CD4-positive, alpha-beta T cell treated with Interleukin-21 for 1 hour (primary cell): Measurements from ENCODE around the gene KRT6A.
"Not testable (repeated sequence)": the region's sequence is repeated elsewhere in the genome, so short reads cannot be mapped to it uniquely, and the experiment has no call there.

Experiments
- DNase-seq: peaks from one replicate; pipeline ENCODE4 v3.0.0-alpha.2; 2020

The KRT6A gene

DNA sequence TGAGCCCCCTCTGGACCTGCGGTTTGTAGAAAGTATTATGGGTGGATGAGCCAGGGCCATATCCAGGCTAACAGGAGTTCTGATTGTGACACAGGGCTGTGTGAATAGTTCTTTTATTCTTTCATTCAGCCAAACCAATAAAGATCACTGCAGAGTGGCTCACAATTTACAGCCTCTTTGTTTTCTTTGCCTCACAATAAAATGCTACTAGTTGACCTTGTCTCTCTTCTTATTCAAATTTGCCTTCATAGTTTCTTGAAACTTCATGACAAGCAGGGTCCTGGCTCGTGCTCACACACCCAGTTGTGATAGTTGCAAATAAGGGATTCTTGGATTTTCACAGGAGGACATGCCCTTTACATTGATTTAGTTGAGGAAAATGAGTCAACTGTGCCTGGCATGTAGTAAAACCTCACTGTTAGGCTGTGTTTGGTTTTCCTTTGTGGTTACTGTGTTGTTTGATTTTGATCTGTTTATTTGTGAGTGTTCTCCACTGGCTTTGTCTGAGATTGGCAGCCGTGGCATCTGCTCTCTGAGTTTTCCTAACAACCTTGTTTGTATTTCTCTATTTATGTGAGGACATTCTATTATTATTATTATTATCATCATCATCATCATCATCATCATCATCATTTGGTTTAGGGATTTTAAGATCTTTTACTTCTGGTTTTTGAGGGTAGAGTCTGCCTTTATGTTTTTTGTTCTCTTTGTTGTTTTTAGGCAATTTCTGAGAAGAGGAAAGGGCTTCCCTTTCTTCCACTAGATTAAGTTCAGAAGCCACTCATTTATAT, 38.5 kb downstream of the KRT6A start:
- DNase-seq, result no peak

DNA sequence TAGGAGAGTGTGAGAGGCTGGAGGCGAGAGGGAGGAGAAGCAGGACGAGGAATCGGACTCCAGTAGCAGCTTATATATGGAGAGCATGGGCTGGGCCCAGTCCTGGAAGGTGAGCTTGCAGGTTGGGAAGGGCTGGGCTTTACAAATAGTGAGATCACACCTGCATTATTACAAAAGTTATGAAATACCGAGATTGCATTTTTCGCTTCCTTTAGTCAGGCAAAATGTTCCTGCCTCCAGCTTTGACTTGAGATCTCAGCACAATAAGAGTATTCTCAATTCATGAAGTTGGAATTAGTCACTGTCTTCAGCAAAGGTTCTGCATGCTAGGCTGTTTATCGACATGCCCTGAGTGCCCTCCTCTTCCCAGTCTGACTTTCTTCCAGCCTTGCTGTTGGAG, 41.0 kb downstream of the KRT6A start, which contains the start of gene KRT6B:
Gene KRT6B, minus strand, starts transcription at position 46 of the 400 bp plus-strand sequence. CDS start 68 bp downstream, outside the sequence.
- no peak for DNase-seq

DNA sequence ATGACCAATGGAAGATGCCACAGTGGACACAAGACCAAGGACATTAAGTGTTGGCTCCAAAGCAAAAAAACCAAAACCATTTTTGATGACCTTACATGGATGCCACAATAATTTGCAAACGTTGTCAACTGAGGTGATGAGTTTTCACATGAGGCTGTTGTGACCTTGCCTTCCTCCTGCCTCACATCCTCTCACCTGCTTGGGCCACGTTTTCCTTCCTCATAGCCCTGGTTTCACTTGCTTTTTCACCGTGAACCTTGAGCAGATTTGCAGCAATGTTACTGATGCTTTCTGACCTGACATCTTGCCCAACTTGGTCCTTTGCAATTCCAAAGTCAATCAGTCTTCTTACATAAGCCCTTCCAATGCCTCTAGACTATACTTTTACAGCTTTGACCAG, 44.8 kb downstream of the KRT6A start:
- no peak for DNase-seq

DNA sequence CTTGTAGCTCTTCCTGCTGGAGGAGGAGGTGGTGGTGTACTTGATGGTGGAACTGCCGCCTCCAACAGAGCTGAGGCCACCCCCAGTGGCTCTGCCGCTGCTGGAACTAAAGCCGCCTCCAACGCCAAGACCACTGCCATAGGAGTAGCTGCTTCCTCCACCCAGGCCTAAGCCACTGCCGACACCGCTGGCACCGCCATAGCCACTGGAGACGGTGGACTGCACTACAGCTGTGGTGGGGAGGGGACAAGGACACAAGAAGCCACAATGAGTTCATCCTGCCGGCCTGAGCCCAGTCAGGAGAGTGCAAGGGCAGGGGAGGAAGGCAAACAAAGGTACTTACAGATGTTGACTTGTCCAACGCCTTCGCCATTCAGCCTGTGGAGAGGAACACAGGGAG, 45.9 kb downstream of the KRT6A start:
- not testable (repeated sequence) for DNase-seq

DNA sequence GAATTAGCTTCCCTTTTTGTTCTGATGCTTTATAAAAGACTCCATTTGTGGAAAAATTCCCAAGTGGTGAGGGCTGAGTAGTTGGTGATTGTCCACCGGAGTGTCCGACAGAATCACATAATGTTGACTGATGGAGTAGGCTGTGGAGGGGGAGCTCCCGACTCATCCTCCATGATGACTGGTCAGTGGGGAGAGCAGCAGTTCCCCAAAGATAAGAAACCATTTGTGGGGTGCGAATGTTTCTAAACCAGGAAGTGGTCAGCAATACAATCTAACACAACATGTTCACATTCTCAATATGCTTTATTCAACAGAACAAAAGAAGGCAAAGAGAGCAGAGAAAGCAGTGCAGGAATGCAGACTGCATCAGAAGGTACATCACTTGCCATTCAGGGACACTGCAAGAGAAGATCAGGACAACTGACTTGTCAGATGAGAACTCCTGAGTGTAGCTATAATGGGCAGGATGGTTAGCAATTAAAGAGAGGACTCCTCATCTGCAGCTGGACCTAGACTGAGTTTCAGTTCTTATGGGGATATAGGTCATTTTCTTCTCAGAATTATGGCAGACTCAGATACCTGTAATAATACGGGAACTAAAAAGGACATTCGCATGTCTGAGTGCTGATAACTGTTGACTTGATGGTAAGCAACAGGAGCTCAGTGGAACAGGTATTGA, 46.6 kb downstream of the KRT6A start:
- no peak for DNase-seq

DNA sequence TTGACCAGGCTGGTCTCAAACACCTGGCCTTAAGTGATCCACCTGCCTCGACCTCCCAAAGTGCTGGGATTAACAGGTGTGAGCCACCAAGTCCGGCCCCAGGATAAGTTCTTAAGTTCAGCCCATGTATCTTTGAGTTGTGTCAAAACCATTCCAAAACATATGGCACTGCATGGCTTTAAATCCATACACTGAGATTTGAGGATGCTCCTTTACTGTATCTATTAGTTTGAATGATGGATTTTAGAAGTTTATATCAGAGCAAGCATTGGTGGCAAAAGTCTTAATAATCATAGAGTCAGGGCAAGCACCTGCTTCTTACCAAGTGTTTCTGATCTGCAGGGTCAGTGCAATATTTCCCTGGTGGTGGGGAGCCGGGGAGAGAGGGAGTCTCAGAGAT, 47.2 kb downstream of the KRT6A start:
- no peak for DNase-seq

DNA sequence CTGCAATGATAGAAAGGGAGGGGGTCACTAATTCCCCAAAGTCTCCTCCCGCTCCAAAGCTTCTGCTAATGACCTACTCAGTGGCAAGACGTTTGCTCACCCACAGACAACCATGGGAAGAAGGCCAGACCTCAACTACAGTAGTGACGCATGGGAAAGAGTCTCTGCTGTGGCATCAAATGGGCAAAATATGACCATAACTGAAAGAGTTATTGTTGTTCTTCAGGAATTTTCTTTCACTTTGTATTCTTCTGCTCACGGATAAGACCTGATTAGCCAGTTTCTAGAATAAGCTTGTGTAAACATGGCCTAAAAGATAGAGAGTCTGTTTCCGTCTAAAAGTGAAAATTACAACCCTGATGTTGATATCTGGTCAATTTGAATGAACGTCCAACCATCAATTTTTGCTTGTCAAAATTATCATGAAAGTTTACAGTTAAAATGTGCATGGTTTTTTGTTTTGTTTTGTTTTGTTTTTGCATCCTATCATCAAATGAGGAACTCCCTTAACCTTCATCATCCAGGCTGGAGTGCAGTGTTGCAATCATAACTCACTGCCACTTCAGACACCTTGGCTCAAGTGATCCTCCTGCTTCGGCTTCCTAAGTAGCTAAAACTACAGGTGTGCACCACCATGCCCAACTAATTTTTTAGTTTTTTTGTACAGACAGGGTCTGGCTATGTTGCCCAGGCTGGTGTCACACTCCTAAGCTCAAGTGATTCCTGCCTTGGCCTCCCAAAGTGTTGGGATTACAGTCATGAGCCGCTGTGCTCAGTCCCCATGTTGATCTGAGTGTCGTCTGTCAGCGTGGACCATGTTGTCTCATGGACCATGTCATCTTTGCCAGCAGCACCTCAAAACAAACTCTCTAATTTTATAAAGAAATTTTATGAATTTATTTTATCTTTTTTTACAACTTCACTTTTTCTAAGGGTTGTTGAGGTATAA, 48.1 kb downstream of the KRT6A start:
- no peak for DNase-seq

DNA sequence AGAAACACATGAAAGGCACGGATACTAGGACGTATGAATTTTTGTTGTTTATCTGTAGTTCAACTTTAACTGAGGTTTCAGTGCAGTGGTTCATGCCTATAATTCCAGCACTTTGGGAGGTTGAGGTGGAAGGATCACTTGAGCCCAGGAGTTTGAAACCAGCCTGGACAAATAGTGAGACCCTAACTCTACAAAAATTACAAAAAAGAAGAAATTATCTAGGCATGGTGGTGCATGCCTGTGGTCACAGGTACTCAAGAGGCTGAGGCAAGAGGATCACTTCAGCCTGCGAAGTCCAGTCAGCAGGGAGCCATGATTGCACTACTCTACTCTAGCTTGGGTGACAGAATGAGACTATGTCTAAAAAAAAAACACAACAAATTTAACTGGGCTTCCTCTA, 49.1 kb downstream of the KRT6A start:
- no peak for DNase-seq

DNA sequence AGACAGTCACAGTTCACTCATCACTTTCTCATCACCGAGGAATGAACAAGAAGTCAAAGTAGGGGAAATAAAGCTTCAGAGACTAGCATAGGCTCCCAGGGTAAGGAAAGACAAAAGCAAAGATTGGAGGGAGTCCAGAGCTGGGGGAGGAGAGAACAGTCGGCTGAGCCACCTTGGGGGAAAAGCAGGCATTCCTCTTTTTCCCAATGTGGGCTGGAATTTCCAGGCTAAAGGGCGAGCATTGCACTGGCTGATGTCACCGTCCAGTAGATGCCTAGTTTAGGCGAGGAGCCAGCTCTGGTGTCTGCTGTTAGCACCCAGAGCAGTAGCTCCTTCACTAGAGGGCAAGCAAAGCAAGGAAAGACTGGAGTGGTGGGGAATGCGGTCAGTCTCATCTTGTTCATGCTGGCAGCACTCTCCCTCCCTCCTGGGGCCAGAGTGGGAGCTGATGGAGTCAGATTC, 50.4 kb downstream of the KRT6A start:
- DNase-seq, result no peak

DNA sequence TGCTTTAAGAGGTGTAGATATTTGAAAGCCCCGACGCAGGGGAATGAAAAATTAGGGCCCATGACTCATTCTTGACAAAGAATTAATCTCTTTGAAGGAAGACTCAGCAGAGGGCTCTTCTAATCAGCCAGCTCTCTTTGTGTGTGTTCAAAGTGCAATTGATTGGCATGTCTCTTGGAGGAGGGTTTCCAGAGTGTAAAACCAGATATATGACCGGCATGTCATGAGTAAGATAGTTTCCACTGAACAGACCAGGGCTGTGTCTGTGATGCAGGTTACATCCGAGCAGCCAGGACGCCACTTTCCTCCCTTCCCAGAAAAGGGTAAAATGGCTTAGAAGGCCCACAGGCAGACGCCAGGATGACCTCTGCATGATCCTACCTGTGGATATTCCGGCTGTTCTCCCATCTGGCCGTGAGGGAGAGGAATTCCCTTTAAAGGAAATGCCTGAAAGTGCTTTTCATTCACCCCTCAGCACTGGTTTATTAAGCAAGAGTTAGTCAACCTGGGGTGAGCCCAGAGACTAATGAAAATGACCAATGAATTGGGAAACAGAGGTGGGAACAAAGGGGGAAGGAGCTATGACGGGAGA, 51.6 kb downstream of the KRT6A start:
- no peak for DNase-seq

DNA sequence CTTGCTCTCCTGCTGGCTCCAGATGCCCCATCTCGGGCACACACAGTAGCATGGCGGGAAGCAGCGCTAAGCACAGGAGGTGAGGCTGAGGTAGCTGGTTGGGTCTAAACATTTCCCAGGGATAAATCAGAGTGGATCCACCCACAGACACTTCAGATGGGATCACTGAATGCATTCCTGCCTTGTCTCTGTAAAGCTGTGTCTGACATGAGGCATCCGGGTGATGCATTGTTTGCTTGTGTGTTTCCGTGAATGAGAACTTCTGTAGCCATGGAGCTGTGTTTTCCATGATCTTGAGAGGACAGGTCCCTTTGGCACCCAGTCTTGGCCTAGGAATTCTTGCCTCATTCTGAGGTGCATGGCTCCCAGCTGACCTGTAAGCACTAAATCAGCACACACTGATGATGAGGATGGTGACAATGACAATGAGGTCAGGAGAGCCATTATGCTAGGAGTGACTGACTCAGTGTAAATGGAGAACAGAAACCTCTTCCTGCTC, 52.2 kb downstream of the KRT6A start:
- no peak for DNase-seq

DNA sequence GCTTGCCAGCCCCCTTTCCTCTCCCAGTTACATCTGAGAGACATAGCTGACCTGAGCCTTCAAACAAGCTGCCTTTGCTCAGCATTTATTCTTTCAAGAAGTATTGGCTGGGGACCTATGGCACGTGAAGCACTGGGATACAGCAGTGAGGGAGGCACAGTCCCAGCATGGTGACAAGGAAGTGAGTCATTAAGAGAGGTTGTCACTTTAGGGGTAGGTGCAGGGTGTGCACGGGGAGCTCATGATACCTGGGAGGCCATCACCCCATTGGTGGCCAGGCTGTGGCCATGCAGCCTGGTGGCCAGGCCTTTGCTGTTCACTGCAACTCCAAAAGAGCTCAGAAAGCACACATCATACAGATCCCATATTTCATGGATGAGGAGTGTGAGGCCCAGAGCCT, 53.2 kb downstream of the KRT6A start:
- no peak for DNase-seq

DNA sequence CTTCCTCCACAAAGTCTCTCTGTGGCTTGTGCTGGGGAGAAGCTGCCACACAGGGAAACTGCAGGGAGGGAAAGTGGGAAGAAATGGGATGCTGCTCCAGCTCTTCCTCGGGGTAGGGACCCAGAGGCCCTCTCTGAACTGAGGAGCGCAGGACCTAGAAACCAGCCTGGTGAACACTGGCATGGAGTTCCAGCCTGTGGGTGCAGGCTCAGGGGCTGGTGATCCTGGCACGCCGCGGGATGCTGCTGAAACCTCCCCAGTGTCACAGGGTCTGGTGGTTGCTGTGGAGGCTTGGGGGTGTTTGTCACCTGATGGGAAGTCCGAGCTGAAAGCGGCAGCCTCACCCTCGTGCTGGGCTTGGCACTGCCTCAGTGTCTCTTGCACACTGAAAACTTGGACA, 53.6 kb downstream of the KRT6A start:
- DNase-seq, result no peak

DNA sequence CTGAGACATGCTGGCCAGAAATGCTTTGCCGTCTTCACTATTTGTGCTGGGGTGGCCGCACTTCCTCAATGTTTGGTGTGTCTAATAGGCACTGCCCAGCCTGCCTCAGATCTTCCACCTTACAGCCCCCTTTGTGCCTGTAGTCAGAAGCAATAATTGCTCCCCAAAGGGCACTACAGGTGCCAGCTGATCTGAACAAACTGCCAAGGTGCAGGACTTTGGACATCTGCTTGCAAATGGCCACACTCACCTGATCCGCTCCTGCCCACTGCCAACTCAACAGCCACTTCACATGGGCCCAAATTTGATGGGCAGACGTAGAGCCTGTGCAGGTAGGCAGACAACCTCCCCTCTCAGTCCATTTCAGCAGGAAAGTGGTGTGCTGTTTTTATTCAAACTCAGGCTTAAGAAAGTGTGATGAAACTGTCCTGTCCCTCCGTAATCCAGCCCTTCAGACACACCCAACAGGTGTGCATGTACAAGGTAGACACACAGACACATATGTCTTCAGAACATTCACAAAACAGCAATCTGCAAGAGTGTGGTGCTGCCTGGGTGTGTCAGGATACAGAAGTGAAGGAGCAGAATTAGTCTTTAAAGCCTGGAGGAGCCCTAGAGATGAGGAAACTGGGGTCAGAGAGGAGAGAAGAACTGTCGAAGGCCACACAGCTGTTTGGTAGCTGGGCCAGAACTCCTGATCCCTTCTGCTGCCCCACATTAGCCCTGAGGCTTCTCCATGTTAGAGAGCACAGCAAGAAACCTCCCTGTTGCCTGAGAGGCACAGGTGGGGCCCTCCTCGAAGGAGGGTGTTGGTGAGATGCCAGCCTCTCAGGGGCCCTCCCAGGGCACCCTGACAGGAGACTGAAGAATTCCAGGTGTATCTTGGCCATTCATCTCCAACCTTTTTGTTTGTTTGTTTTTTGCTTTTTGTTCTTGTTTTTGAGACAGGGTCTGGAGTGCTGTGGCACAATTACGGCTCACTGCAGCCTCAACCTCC, 54.5 kb downstream of the KRT6A start:
- no peak for DNase-seq

DNA sequence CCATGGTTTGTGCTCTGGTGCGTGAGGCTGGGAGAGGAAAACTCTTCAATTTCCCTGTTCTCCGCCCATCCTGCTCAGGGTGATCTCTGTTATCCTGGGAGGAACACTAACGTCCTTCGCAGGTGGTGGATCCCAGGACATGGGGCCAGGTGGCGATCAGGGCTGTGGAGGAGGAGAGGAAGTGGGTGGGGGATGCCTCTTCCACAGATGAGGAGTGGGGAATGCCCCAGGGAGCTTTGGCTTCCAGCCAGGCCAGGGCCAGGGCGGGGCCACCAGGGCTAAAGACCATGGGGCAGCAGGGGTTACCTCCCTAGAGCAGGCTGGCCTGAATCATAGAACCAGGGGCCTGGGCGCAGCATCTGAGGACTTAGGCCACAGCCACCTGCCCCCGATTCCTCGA, 55.5 kb downstream of the KRT6A start:
- DNase-seq, result no peak
